Common myeloid progenitor, CD34-positive (primary cell): ENCODE results near the gene GC.
A peak's percentile ranks its signal among the peaks of the same experiment; 100 is the strongest.

ENCODE experiments used
- CTCF ChIA-PET: fragments of 350-600 bp; sonication (Branson Sonifier 250); formaldehyde crosslinking; loops from one replicate; lab custom pipeline; 2021; ENCODE audit warnings: antibody characterized with exemption; lab: Charles Lee
- POLR2A ChIA-PET: fragments of 350-600 bp; sonication (Branson Sonifier 250); formaldehyde crosslinking; loops from one replicate; lab custom pipeline; 2021; ENCODE audit warnings: antibody characterized with exemption; lab: Charles Lee
- DNase-seq, 3 donors: peaks; one replicate each; pipeline versions ENCODE4 v3.0.0 to v3.0.0-alpha.2; 2013
- H3K27ac ChIP-seq, 2 experiments: 1 replicate in 1 of 2; 2 replicates in 1 of 2; pipeline ENCODE4 v1.7.0; 2013; ENCODE audit warnings: inconsistent platforms in 2 of 2, low read length in 2 of 2, mild to moderate bottlenecking in 2 of 2, low read depth in 1 of 2, moderate library complexity in 1 of 2; ENCODE audit not compliant: severe bottlenecking in 2 of 2, insufficient read depth in 1 of 2, poor library complexity in 1 of 2
- H3K27me3 ChIP-seq, 5 experiments: replicated peaks in 2 of 5; 1 replicate in 3 of 5; 2 replicates in 2 of 5; pipeline versions ENCODE4 v1.6.1 to v1.7.0; 2013; ENCODE audit warnings: low read length in 4 of 5, mild to moderate bottlenecking in 2 of 5, moderate library complexity in 2 of 5, inconsistent platforms in 1 of 5; ENCODE audit not compliant: insufficient read depth in 5 of 5, control insufficient read depth in 4 of 5
- H3K36me3 ChIP-seq, 4 experiments: 1 replicate in 2 of 4; 2 replicates in 2 of 4; pipeline versions ENCODE4 v1.6.1 to v1.7.0; 2013; ENCODE audit warnings: low read length in 3 of 4, control low read depth in 1 of 4, mild to moderate bottlenecking in 1 of 4; ENCODE audit not compliant: control insufficient read depth in 4 of 4, insufficient read depth in 4 of 4
- H3K4me1 ChIP-seq, 4 experiments: 1 replicate in 3 of 4; 2 replicates in 1 of 4; pipeline versions ENCODE4 v1.6.1 to v1.7.1; 2013; ENCODE audit warnings: low read length in 3 of 4, mild to moderate bottlenecking in 3 of 4, control low read depth in 1 of 4, inconsistent platforms in 1 of 4, moderate library complexity in 1 of 4; ENCODE audit not compliant: control insufficient read depth in 4 of 4, insufficient read depth in 4 of 4; ENCODE audit errors: control extremely low read depth in 1 of 4
- H3K4me3 ChIP-seq, 7 experiments: 1 replicate in 4 of 7; 2 replicates in 3 of 7; pipeline versions ENCODE4 v1.5.1 to v1.7.0; 2013; ENCODE audit warnings: mild to moderate bottlenecking in 7 of 7, low read length in 6 of 7, moderate library complexity in 6 of 7, inconsistent platforms in 2 of 7, low read depth in 2 of 7, control low read depth in 1 of 7; ENCODE audit not compliant: insufficient read depth in 4 of 7, control insufficient read depth in 1 of 7; ENCODE audit errors: extremely low read depth in 1 of 7
- H3K9me3 ChIP-seq, 5 experiments: 1 replicate in 4 of 5; 2 replicates in 1 of 5; pipeline versions ENCODE4 v1.6.1 to v1.7.1; 2013; ENCODE audit warnings: low read length in 4 of 5, mild to moderate bottlenecking in 2 of 5, inconsistent platforms in 1 of 5, low read depth in 1 of 5, moderate library complexity in 1 of 5; ENCODE audit not compliant: control insufficient read depth in 4 of 5, insufficient read depth in 2 of 5; ENCODE audit errors: control extremely low read depth in 1 of 5
- WGBS: methylation state at CpG from one replicate; pipeline ENCODE4 v1.1.5; 2013; ENCODE audit not compliant: insufficient coverage; 5-methylcytosine and 5-hydroxymethylcytosine counted together

The GC gene

DNA sequence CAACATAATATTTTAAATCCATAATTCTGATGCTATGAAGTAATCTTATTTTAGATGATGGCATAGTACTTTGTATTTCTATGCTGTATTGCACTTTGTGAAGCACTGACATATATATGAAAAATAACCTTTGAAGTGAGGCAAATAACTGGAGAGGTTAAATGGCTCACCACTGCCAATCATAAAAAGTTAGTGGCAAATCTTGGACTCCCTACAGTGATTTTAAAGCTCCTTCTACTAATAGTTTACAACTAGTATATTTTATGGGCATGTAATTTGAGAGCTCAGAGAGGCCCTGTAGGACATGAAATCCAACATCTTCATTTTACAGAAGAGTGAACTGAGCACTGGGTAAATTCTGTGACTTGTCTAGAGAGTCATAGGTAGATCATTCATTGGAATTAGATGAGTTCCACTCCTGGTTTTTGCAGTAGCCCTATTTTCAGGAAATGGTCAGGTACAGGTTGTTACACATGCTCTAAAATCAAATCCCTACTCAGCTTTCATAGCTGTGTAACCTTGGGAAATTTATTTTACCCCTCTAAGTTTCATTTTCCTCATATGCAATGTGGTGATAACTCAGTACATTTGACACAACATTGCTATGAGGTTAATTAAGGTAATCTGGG is 804 bp upstream of the GC start:
- Histone ChIP-seq H3K4me3 (no peak overlapping the region), H3K27me3 (peaks cover 0 to 3% (median 0%) of the 10 kb centered on the region in 5 experiments), H3K9me3 (no peaks in the 10 kb centered on the region), H3K27ac (no peak overlapping the region), H3K36me3 (no peaks in the 10 kb centered on the region), H3K4me1 (no peaks in the 10 kb centered on the region)
- CTCF ChIA-PET, result no interaction called here
- POLR2A ChIA-PET, result no interaction called here
- DNase-seq, result no peak

DNA sequence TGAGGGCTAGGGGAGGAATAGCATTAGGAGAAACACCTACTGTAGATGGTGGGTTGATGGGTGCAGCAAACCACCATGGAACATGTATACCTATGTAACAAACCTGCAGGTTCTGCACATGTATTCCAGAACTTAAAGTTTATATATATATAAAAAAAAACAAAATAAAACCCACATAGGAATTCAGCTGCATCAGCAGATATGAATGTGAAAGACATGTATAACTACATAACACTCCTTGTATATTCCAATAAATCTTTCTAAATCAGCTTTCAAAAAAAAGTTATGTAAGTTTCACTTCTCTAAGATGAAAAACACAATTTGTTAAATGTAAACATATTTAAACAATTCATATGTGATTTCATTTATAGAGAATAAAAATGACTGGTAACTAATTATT is 6.0 kb downstream of the GC start:
- no peak for DNase-seq
- POLR2A ChIA-PET, result no interaction called here
- CTCF ChIA-PET, result no interaction called here

DNA sequence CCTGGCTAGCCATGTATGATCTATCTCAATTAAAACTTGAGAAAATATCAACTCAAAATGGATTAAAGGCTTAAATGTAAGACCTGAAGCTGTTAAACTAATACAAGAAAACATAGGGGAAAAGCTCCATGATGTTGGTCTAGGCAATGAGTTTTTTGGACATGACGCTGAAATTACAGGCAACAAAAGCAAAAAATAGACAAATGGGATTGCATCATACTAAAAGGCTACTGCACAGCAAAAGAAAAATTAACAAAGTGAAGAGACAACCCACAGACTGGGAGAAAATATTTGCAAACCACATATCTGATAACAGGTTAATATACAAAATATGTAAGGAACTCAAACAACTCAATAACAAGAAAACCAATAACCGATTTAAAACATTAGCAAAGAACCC is 8.4 kb downstream of the GC start:
- CTCF ChIA-PET, result no interaction called here
- H3K4me1 ChIP-seq, result peaks cover 0 to 3% (median 0%) of the 10 kb centered on the region in 4 experiments
- no peak overlapping the region for H3K4me3 ChIP-seq
- H3K36me3 ChIP-seq, result no peaks in the 10 kb centered on the region
- POLR2A ChIA-PET, result interaction anchor here (0.6 kb wide), 1 partner anchor 800 kb away, joined by 6 read pairs; no protein-coding TSS in a partner anchor
- no peak for DNase-seq
- no CpG with 5 or more reads among the region's 2 CpGs for whole genome bisulfite sequencing
- no peaks in the 10 kb centered on the region for H3K9me3 ChIP-seq
- H3K27me3 ChIP-seq, result no peaks in the 10 kb centered on the region
- no peak overlapping the region for H3K27ac ChIP-seq

More for the DNA sequence above, 6.0 kb downstream of the GC start:
- Histone ChIP-seq H3K4me1 (no peaks in the 10 kb centered on the region), H3K27ac (no peak overlapping the region), H3K36me3 (no peaks in the 10 kb centered on the region), H3K27me3 (no peaks in the 10 kb centered on the region), H3K9me3 (no peaks in the 10 kb centered on the region), H3K4me3 (no peak overlapping the region)

DNA sequence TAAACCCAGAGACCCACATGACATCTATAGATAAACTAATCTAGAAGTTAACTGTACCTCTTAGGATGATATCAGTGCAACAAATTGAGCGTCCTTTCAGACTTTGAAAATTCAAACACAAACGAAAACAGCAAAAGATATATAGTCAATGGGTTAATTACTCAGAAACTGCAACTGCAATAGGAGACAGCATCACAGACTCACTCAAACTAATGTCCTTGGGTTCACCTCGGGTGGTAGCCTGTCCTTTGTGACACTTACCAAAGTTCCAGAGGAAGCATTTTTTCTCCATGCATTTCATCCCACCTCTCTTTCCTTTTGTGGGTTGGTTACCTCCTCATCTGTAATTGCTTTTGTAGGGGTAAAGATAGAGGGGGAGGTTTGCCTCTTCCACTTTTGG is 9.7 kb downstream of the GC start:
- H3K9me3 ChIP-seq, result no peaks in the 10 kb centered on the region
- no peaks in the 10 kb centered on the region for H3K36me3 ChIP-seq
- no peak overlapping the region for H3K27ac ChIP-seq
- CTCF ChIA-PET, result no interaction called here
- no peak overlapping the region for H3K4me3 ChIP-seq
- POLR2A ChIA-PET, result no interaction called here
- WGBS, result 100% methylated on average over 2 of the region's 3 CpGs
- H3K4me1 ChIP-seq, result peaks cover 0 to 3% (median 0%) of the 10 kb centered on the region in 4 experiments
- no peaks in the 10 kb centered on the region for H3K27me3 ChIP-seq
- DNase-seq, result no peak

DNA sequence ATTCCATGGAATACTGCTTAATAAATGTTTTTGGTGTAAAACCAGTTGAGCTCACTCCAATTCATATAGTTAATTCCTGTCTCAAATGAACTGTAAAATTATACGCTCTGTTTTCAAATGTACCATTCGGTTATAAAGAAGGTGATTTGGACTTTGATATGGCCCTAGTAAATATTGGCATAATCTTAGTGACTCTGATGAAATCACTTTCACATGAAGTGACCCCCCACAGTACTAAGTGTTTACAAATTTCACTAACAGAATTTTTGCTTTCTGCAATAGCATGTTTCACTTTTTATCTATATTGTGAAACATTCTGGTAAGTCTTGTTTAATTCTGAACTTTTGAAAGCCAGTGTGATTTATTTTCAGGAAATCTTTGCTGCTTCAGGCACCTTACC is 10.9 kb downstream of the GC start:
- Histone ChIP-seq H3K27ac (no peak overlapping the region), H3K36me3 (no peaks in the 10 kb centered on the region), H3K4me1 (peaks cover 0 to 3% (median 0%) of the 10 kb centered on the region in 4 experiments), H3K9me3 (no peaks in the 10 kb centered on the region), H3K4me3 (no peak overlapping the region), H3K27me3 (no peaks in the 10 kb centered on the region)
- no peak for DNase-seq
- POLR2A ChIA-PET, result no interaction called here
- CTCF ChIA-PET, result interaction anchor here (1.2 to 1.8 kb wide), 2 partner anchors 528 to 530 kb away, joined by 3 to 6 read pairs; no protein-coding TSS in a partner anchor
- WGBS, result 100% methylated on average over 1 of the region's 2 CpGs

DNA sequence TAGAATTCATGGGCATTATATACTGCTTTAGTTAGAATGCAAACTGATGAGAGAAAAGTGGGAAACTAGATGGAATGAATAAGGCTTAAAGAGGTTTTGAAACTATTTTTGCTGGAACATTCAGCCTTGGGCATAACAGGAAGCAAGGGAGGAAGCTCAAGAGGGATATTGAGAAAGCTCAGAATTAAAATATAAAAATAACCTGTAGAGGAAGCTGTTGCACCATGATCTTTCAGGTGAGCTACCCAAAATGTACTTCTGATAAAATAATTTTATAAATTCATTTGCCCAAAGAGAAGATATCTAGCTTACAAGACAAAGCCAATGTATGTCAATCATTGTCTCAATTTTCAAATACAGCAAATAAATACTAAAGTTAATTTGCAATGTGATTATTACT is 11.3 kb downstream of the GC start:
- peak in 2 of 3 donors; percentile 3 to 6 for DNase-seq
- H3K36me3 ChIP-seq, result no peaks in the 10 kb centered on the region
- CTCF ChIA-PET, result interaction anchor here (1.2 to 1.8 kb wide), 2 partner anchors 529 to 530 kb away, joined by 3 to 6 read pairs; no protein-coding TSS in a partner anchor
- no peak overlapping the region for H3K4me3 ChIP-seq
- H3K27me3 ChIP-seq, result no peaks in the 10 kb centered on the region
- peaks cover 0 to 3% (median 0%) of the 10 kb centered on the region in 4 experiments for H3K4me1 ChIP-seq
- H3K9me3 ChIP-seq, result no peaks in the 10 kb centered on the region
- no peak overlapping the region for H3K27ac ChIP-seq
- POLR2A ChIA-PET, result no interaction called here

DNA sequence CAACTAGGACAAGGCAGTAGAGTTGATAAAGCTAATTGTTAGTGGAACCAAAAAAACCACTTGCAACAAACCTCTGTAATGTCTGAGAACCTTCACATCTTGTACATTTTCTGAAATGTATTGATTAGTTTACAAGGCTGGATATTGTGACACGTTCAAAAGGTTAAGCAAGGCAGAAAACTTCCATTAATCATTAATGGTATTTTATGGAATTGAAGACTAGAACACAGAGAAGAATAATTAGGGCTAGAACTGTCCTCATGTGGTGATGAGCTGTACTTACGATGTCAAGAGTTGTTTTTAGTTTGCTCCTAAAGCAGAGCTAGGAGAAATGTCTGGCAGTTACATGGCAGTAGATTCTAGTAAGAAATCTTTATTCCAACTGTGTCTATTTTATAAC is 12.3 kb downstream of the GC start:
- Histone ChIP-seq H3K36me3 (no peaks in the 10 kb centered on the region), H3K4me3 (no peak overlapping the region), H3K9me3 (no peaks in the 10 kb centered on the region), H3K27ac (no peak overlapping the region), H3K4me1 (peaks cover 0 to 3% (median 0%) of the 10 kb centered on the region in 4 experiments), H3K27me3 (no peaks in the 10 kb centered on the region)
- DNase-seq, result no peak
- WGBS, result 89% methylated on average over 1 of the region's 2 CpGs
- ChIA-PET POLR2A (no interaction called here), CTCF (interaction anchor here (1.2 to 1.8 kb wide), 2 partner anchors 530 to 531 kb away, joined by 3 to 6 read pairs; no protein-coding TSS in a partner anchor)
